Mesothelial cell of epicardium (in vitro differentiated cells): Measurements from ENCODE around the gene BBS12. TPM values are rescaled to one million over a fixed set of nuclear protein-coding genes. Genes with fewer than 3 reads are reported as not detected.

Experiments used
- DNase-seq, 2 experiments: peaks; one replicate each; pipeline ENCODE4 v3.0.0; 2021; ENCODE audit warnings: low spot score in 2 of 2; ENCODE audit not compliant: unreplicated experiment in 2 of 2
- H3K27ac Mint-ChIP-seq: 2 replicates; pipeline ENCODE4 v1.8.0; 2021; ENCODE audit warnings: mixed read lengths
- H3K27me3 Mint-ChIP-seq: 2 replicates; pipeline ENCODE4 v1.8.0; 2021; ENCODE audit warnings: low read depth, mixed read lengths
- H3K36me3 Mint-ChIP-seq: 2 replicates; pipeline ENCODE4 v1.8.0; 2021; ENCODE audit warnings: mixed read lengths
- H3K4me1 Mint-ChIP-seq: 2 replicates; pipeline ENCODE4 v1.8.0; 2021; ENCODE audit warnings: mixed read lengths
- H3K4me3 Mint-ChIP-seq: 2 replicates; pipeline ENCODE4 v1.8.0; 2021; ENCODE audit warnings: mild to moderate bottlenecking, moderate library complexity, mixed read lengths
- H3K9me3 Mint-ChIP-seq: 2 replicates; pipeline ENCODE4 v1.8.0; 2021; ENCODE audit warnings: mixed read lengths
- total RNA-seq: library from RNA; stranded (reverse); gene quantifications from 3 replicates; pipeline ENCODE4 v1.2.1, GENCODE V29; 2021
- TF ChIP-seq, protein P1 (sequence below): fragments of 200-600 bp; sonication (generic); IDR thresholded peaks from one replicate; pipeline ENCODE4 v1.5.0; 2021; ENCODE audit warnings: antibody characterized with exemption; ENCODE audit not compliant: unreplicated experiment

BBS12 gene
- total RNA-seq, 1 donor from 2014 or later = 2.9 TPM

DNA sequence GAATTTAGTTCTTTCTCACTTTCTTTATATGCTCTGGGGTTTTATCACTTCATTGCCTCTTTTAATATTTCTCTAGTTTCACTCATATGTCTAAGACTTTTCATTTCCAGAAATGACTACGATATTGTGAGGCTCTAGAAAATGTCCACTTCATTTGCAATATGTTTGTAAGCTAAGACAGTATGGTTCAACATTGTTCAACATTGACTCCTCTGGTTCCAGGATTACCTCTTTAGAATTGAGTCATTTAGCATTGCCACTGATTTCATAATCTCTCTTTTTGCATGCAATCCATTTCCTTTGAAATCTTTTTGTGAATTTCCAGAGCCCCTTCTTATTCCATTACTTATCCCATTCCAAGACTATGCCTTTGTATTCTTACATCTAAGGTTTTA is 32.3 kb downstream of the BBS12 start:
- Mint-ChIP-seq H3K4me3 (no peak overlapping the region), H3K9me3 (no peaks in the 10 kb centered on the region), H3K27ac (peak overlapping the region; percentile 22), H3K27me3 (no peaks in the 10 kb centered on the region), H3K36me3 (no peaks in the 10 kb centered on the region), H3K4me1 (peaks cover 10% of the 10 kb centered on the region)
- TF ChIP-seq, protein P1, sequence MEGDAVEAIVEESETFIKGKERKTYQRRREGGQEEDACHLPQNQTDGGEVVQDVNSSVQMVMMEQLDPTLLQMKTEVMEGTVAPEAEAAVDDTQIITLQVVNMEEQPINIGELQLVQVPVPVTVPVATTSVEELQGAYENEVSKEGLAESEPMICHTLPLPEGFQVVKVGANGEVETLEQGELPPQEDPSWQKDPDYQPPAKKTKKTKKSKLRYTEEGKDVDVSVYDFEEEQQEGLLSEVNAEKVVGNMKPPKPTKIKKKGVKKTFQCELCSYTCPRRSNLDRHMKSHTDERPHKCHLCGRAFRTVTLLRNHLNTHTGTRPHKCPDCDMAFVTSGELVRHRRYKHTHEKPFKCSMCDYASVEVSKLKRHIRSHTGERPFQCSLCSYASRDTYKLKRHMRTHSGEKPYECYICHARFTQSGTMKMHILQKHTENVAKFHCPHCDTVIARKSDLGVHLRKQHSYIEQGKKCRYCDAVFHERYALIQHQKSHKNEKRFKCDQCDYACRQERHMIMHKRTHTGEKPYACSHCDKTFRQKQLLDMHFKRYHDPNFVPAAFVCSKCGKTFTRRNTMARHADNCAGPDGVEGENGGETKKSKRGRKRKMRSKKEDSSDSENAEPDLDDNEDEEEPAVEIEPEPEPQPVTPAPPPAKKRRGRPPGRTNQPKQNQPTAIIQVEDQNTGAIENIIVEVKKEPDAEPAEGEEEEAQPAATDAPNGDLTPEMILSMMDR = no peak
- no peak for DNase-seq

DNA sequence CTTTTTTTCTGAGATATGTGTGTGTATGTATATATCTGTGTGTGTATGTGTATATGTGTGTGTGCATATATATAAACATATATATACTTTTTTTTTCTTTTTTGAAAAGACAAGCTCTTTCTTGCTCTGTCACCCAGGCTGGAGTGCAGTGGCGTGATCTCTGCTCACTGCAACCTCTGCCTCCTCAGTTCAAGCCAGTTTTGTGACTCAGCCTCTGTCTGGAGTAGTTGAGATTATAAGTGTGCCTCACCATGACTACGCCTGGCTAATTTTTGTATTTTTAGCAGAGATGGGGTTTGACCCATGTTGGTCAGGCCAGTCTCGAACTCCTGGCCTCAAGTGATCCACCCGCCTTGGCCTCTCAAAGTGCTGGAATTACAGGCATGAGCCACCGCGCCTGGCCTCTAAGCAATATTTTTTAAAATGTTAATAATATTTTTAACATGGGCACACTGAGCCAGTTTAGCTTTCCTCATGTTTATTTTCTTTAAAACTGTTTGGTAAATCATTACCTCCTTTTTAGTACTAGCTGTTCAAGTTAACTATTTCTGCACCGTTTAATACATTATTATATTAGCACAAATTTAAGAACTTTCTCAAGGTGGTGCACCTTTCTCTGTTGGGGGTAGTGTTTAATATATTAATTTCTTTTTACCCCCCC is 33.3 kb downstream of the BBS12 start:
- H3K9me3 Mint-ChIP-seq = no peaks in the 10 kb centered on the region
- TF ChIP-seq, protein P1 = no peak
- DNase-seq = no peak
- no peaks in the 10 kb centered on the region for H3K27me3 Mint-ChIP-seq
- H3K4me3 Mint-ChIP-seq = no peak overlapping the region
- H3K4me1 Mint-ChIP-seq = peaks cover 10% of the 10 kb centered on the region
- H3K36me3 Mint-ChIP-seq = no peaks in the 10 kb centered on the region
- H3K27ac Mint-ChIP-seq = no peak overlapping the region

DNA sequence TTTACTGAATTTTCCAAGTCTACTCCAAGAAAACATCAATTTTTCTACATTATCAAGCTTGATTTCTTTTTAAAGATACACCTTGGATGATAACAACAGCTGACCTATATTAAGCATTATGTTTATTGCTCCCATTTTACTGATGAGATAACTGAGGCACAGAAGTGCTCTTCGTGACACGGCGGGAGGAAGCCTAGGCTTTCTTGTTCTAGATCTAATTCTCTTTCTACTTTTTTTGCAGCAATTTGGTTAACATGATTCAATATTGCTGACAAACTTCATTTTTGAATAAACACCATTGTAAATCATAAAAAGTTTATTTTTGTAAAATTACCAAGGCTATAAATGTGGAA is 33.8 kb downstream of the BBS12 start:
- Mint-ChIP-seq H3K4me1 (peaks cover 10% of the 10 kb centered on the region), H3K27ac (no peak overlapping the region)
- no peak for DNase-seq

DNA sequence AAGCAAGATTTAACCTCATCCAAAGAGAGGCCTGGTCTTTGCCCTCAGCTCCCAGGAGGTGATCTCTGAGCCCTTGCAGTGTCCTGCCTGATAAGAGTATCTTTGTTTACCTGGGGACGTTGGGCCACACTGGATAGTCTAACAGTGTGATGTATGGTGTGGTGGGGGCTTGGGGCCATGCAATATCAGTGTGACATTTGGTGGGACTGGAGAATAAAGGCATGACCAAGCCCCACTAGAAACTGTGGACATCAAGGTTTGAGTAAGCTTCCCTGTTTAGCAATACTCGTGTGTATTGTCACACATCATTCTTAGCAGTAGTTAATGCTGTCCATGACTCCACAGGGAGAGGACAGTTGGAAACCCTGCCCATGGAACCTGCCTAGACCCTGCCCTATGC is 34.4 kb downstream of the BBS12 start:
- Mint-ChIP-seq H3K27ac (no peak overlapping the region), H3K27me3 (no peaks in the 10 kb centered on the region), H3K9me3 (no peaks in the 10 kb centered on the region), H3K4me3 (no peak overlapping the region), H3K36me3 (no peaks in the 10 kb centered on the region), H3K4me1 (peaks cover 10% of the 10 kb centered on the region)
- no peak for DNase-seq
- TF ChIP-seq, protein P1 = no peak

More for the DNA sequence above, 33.8 kb downstream of the BBS12 start:
- no peaks in the 10 kb centered on the region for H3K27me3 Mint-ChIP-seq
- H3K4me3 Mint-ChIP-seq = no peak overlapping the region
- H3K36me3 Mint-ChIP-seq = no peaks in the 10 kb centered on the region
- H3K9me3 Mint-ChIP-seq = no peaks in the 10 kb centered on the region
- TF ChIP-seq, protein P1 = no peak

DNA sequence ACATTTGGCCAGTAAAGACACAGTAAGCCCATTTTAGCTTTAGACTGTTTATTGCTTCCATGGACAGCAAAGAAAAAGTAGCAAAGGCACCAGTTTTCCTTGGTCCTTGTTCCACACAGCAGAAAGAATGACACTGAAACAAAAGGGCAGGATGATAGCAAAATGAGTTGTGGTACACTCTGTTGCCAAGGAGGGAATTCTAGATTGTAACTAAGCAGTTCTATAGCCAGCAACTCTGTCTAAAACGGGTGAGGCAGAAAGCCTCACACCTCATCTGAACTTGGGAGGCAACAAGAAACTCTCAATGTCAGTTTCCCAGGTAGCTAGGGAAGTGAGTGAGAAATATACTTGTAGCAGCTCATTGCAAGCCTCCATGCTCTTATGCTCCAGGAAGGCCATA is 39.2 kb downstream of the BBS12 start:
- TF ChIP-seq, protein P1 = no peak
- Mint-ChIP-seq H3K27me3 (no peaks in the 10 kb centered on the region), H3K27ac (no peak overlapping the region), H3K4me1 (peaks cover 16% of the 10 kb centered on the region), H3K9me3 (no peaks in the 10 kb centered on the region), H3K36me3 (no peaks in the 10 kb centered on the region), H3K4me3 (no peak overlapping the region)
- DNase-seq = no peak

DNA sequence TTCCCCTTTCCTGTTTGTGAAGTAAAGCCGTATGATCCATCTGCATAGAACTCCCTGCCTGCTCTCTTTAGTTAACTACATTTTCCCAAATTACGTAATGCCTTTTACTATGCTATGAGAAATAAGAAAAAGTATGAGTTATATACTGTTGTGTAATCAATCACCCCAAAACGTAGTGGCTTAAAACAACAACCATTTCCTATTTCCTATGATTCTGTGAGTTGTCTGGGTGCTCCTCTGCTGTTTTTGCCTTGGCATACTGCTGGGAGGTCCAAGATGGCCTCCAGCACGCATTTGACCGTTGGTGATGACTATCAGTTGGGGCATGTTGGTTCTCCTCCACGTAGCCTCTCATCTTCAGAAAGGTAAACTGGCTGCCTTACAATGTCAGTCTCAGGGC is 39.8 kb downstream of the BBS12 start:
- Mint-ChIP-seq H3K4me1 (peaks cover 20% of the 10 kb centered on the region), H3K9me3 (no peaks in the 10 kb centered on the region), H3K27ac (no peak overlapping the region), H3K36me3 (no peaks in the 10 kb centered on the region), H3K4me3 (no peak overlapping the region), H3K27me3 (no peaks in the 10 kb centered on the region)
- TF ChIP-seq, protein P1 = no peak
- no peak for DNase-seq
